ENCODE data around the gene ANKRD45.

GRCh38 chr1:173648880-173649605 lies 20.6 kb downstream of the ANKRD45 start:
- TF ChIP-seq CTCF (IDR thresholded peaks at IDR 0.05) (no peak), EP300 (IDR thresholded peaks at IDR 0.05) (no peak), POLR2AphosphoS5 (IDR thresholded peaks at IDR 0.05) (no peak), POLR2A (IDR thresholded peaks at IDR 0.05) (no peak)
